ENCODE data around the gene ITPR2.

Gene ITPR2

DNA sequence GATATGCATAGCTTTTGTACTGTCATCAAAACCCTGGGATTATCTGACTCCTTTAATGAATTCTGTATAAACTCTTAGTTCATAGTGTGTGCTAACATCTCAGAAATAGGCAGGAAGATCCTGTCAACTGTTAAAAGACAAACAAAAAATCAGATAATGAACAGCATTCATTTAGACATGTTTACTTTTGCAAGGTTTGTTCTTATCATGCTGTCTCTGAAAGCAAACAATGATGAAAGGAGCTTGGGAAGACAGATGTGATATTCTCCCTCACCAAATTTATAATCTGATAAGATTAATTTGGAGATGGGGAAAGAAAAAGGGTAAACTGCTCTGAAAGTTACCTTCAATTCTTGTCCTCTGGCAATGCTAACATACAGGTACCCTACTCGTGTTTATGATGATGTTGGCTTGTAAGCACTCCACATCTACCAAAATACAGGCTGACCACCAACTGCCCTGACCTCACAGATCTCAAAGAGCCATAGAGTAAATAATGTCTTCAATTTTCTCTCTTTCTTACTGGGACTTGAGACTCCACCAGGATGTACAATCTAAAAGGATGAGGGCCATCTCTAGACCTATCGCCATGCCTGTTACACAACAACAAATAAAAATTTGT lies 403.8 kb downstream of the ITPR2 start:
- Histone ChIP-seq H3K27me3 (no peaks in the 10 kb centered on the region), H3K36me3 (no peaks in the 10 kb centered on the region), H3K4me1 (no peaks in the 10 kb centered on the region), H3K9me3 (no peaks in the 10 kb centered on the region), H3K4me3 (ENCODE audit: low read depth, low read length) (no peak overlapping the region)
- TF ChIP-seq, protein P1, sequence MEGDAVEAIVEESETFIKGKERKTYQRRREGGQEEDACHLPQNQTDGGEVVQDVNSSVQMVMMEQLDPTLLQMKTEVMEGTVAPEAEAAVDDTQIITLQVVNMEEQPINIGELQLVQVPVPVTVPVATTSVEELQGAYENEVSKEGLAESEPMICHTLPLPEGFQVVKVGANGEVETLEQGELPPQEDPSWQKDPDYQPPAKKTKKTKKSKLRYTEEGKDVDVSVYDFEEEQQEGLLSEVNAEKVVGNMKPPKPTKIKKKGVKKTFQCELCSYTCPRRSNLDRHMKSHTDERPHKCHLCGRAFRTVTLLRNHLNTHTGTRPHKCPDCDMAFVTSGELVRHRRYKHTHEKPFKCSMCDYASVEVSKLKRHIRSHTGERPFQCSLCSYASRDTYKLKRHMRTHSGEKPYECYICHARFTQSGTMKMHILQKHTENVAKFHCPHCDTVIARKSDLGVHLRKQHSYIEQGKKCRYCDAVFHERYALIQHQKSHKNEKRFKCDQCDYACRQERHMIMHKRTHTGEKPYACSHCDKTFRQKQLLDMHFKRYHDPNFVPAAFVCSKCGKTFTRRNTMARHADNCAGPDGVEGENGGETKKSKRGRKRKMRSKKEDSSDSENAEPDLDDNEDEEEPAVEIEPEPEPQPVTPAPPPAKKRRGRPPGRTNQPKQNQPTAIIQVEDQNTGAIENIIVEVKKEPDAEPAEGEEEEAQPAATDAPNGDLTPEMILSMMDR (IDR thresholded peaks at IDR 0.05; ENCODE audit: low read depth, low read length), result no peak
- DNase-seq, result no peak

DNA sequence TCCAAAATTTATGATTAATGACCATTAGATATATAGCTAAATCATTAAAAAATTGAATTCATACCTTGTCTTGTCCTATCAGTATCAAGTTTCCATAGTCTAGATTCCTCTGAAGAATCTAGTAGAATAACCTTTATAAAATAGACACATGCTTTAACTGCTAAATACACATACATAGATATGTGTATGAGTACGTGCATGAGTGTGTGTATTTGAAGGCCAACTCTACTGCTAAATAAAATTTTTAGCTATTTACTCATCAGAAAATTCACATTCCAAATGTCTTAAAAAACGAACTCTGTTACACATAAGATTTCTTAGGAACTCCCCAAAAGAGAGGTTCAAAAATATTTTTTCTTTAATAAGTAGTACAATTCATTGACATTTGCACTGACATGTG lies 404.6 kb downstream of the ITPR2 start:
- Histone ChIP-seq H3K9me3 (no peaks in the 10 kb centered on the region), H3K4me3 (ENCODE audit: low read depth, low read length) (no peak overlapping the region), H3K36me3 (no peaks in the 10 kb centered on the region), H3K27me3 (no peaks in the 10 kb centered on the region), H3K4me1 (no peaks in the 10 kb centered on the region)
- TF ChIP-seq, protein P1 (IDR thresholded peaks at IDR 0.05; ENCODE audit: low read depth, low read length), result no peak
- no peak for DNase-seq

DNA sequence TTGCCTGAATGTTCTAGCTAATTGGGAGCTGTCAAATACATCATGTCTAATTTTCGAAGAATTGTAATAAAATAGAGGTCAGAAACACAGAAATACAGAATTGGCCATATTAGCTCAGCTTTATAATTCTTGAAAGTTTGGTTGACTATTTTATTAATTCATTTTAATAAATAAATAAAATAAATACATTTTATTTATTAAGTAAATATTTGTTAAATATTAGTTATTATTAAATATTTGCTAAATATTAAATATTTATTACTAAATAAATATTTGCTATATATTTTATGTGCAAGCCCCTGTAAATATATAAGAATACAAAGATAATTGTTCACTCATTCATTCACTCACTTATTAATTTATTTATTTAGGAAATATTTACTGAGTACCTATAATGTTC lies 406.3 kb downstream of the ITPR2 start:
- Histone ChIP-seq H3K36me3 (no peaks in the 10 kb centered on the region), H3K9me3 (no peaks in the 10 kb centered on the region), H3K27me3 (no peaks in the 10 kb centered on the region), H3K4me1 (no peaks in the 10 kb centered on the region), H3K4me3 (ENCODE audit: low read depth, low read length) (no peak overlapping the region)
- no peak for DNase-seq
- TF ChIP-seq, protein P1 (IDR thresholded peaks at IDR 0.05; ENCODE audit: low read depth, low read length), result no peak

DNA sequence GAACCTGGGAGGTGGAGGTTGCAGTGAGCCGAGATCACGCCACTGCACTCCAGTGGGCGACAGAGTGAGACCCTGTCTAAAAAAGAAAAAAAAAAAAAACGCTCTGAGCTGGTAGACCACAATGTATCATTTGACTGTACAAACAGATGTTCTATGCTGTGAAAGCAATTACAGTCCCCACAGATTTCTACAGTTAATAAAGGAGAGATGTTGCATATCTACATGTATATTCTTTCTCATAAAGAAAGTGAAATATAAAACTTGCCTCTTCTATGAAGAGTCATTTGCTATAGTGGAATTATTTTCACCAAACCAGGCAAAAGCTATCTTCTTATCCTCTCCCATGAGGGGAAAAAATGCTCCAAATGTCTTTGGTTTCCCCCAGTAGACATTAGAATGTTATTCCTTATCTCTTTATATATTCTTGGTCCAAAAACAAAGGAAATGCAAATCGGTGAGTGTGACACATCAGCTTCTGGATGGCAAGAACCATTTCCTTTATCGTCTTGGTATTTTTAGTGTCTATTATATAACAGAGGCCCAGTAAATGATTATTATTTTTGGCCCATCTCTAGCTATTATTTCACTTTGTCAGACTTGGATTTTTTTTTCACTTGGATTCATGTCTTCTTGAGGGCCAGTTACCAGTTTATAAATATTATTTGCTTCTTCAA lies 407.3 kb downstream of the ITPR2 start:
- no peaks in the 10 kb centered on the region for H3K27me3 ChIP-seq

DNA sequence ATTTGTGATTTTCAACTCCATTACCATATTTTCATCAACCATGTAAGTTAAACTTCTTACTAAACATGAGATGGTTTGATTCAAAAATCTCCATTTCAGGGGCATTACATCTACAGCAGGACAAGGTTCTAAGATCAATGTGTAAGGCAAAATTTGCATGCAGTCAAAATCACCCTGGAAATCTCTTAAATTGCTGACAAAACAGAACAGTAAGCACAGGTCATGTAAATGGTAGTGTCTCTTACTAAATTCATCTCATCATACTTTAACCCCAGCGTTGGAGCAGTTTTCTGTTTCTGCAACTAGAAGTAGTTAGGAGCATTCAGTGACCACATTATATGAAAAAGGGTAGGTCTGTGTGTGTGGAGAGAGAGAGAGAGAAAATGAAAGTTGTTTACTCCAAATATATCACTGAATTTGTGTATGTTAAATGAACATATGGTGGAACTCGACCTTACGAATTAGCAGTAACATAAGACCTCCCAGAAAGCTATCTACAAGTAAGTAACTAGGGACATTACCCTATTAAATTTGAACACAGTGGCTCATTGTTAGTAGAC lies 410.1 kb downstream of the ITPR2 start:
- Histone ChIP-seq H3K4me3 (ENCODE audit: low read depth, low read length) (no peak overlapping the region), H3K4me1 (no peaks in the 10 kb centered on the region), H3K9me3 (no peaks in the 10 kb centered on the region), H3K27me3 (no peaks in the 10 kb centered on the region), H3K36me3 (no peaks in the 10 kb centered on the region)
- DNase-seq, result no peak
- TF ChIP-seq, protein P1 (IDR thresholded peaks at IDR 0.05; ENCODE audit: low read depth, low read length), result no peak

More for the DNA sequence above, 407.3 kb downstream of the ITPR2 start:
- TF ChIP-seq, protein P1 (IDR thresholded peaks at IDR 0.05; ENCODE audit: low read depth, low read length), result no peak
- H3K9me3 ChIP-seq, result no peaks in the 10 kb centered on the region
- DNase-seq, result no peak
- no peaks in the 10 kb centered on the region for H3K4me1 ChIP-seq
- H3K36me3 ChIP-seq, result no peaks in the 10 kb centered on the region
- H3K4me3 ChIP-seq (ENCODE audit: low read depth, low read length), result no peak overlapping the region

DNA sequence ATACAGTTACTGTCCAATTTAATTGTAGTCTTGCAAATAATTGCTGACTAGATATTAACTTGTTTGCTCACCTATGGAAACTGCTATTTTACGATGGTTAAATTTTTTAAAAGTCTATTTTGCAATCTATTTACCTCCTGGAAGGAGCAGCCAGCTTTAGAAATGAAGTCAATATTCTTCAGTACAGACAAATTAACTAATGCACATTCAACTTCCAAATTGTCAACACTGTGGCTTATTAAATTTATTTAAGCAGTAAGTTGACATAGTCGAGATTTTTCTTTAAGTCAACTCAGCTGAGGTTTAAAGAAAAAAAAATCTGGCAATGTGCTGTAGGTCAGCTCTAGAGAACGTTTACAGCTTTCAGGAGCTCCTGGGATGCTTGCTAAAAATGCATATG lies 416.4 kb downstream of the ITPR2 start:
- TF ChIP-seq, protein P1 (IDR thresholded peaks at IDR 0.05; ENCODE audit: low read depth, low read length), result no peak
- DNase-seq, result no peak
- no peaks in the 10 kb centered on the region for H3K9me3 ChIP-seq
- H3K36me3 ChIP-seq, result no peaks in the 10 kb centered on the region
- H3K4me1 ChIP-seq, result no peaks in the 10 kb centered on the region
- no peak overlapping the region for H3K4me3 ChIP-seq (ENCODE audit: low read depth, low read length)
- no peaks in the 10 kb centered on the region; the same call in 1 of the 2 replicates for H3K27me3 ChIP-seq
